ENCODE results near the gene OPRD1.

DNA sequence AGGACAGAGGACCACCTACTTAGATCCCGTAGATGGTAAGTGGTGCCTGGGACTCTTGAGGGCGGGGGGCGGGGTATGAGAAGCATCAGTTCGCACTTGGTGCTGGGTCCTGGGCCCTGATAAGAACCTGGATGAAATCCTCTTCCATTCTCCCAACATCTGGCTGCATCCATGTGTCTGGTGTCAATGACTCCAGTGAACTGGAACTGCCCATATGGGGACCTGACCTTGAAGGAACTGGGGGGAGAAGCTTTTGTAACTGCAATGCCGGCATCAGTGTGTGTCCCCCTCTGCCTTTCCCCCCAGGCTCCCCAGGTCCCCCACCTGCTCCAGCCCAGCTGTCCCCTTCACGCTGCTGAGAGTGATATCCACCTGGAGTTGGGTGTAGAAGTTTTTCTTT is 52.7 kb downstream of the OPRD1 start:
- TF ChIP-seq YY1 (IDR thresholded peaks at IDR 0.05; ENCODE audit: low read depth) (no peak), RAD21 (IDR thresholded peaks at IDR 0.05; ENCODE audit: low read depth) (no peak), ZBTB7A (IDR thresholded peaks at IDR 0.05; ENCODE audit: low read depth) (no peak), NFIC (IDR thresholded peaks at IDR 0.05) (no peak), CEBPB (IDR thresholded peaks at IDR 0.05) (no peak), EP300 (IDR thresholded peaks at IDR 0.05; ENCODE audit: borderline replicate concordance) (no peak), TAF1 (IDR thresholded peaks at IDR 0.05; ENCODE audit: low read depth) (no peak), CREB1 (IDR thresholded peaks at IDR 0.05; ENCODE audit: low read depth) (no peak)
- TF ChIP-seq, protein P1, sequence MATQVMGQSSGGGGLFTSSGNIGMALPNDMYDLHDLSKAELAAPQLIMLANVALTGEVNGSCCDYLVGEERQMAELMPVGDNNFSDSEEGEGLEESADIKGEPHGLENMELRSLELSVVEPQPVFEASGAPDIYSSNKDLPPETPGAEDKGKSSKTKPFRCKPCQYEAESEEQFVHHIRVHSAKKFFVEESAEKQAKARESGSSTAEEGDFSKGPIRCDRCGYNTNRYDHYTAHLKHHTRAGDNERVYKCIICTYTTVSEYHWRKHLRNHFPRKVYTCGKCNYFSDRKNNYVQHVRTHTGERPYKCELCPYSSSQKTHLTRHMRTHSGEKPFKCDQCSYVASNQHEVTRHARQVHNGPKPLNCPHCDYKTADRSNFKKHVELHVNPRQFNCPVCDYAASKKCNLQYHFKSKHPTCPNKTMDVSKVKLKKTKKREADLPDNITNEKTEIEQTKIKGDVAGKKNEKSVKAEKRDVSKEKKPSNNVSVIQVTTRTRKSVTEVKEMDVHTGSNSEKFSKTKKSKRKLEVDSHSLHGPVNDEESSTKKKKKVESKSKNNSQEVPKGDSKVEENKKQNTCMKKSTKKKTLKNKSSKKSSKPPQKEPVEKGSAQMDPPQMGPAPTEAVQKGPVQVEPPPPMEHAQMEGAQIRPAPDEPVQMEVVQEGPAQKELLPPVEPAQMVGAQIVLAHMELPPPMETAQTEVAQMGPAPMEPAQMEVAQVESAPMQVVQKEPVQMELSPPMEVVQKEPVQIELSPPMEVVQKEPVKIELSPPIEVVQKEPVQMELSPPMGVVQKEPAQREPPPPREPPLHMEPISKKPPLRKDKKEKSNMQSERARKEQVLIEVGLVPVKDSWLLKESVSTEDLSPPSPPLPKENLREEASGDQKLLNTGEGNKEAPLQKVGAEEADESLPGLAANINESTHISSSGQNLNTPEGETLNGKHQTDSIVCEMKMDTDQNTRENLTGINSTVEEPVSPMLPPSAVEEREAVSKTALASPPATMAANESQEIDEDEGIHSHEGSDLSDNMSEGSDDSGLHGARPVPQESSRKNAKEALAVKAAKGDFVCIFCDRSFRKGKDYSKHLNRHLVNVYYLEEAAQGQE (IDR thresholded peaks at IDR 0.05; ENCODE audit: low read depth), result no peak

Measured in Ishikawa (cell line).